CMK (cell line): ENCODE results near the gene HCK.
"Not testable (repeated sequence)": the region's sequence is repeated elsewhere in the genome, so short reads cannot be mapped to it uniquely, and the experiment has no call there.

Source experiments
- DNase-seq: peaks from one replicate; pipeline ENCODE4 v3.0.0-alpha.2; 2010; ENCODE audit warnings: low read depth

HCK gene

GRCh38 chr20:32028647-32029372 lies 23.2 kb upstream of the HCK start:
- no peak for DNase-seq

GRCh38 chr20:32029561-32029960 lies 22.5 kb upstream of the HCK start:
- DNase-seq = no peak

GRCh38 chr20:32031007-32031958 lies 20.8 kb upstream of the HCK start:
- no peak for DNase-seq

GRCh38 chr20:32033316-32033715 lies 18.7 kb upstream of the HCK start:
- no peak for DNase-seq

- not testable (repeated sequence) for DNase-seq
These were observed 18.3 kb upstream of the HCK start for GRCh38 chr20:32033721-32034120.

- DNase-seq = no peak
These were observed 17.2 kb upstream of the HCK start for GRCh38 chr20:32034581-32035425.

GRCh38 chr20:32035426-32035779 lies 16.6 kb upstream of the HCK start:
- DNase-seq = no peak

- no peak for DNase-seq
These were observed 15.8 kb upstream of the HCK start for GRCh38 chr20:32036252-32036651.

GRCh38 chr20:32036716-32037485 lies 15.1 kb upstream of the HCK start:
- DNase-seq = no peak

GRCh38 chr20:32037929-32038328 lies 14.1 kb upstream of the HCK start:
- no peak for DNase-seq

- no peak for DNase-seq
These were observed 11.7 kb upstream of the HCK start for GRCh38 chr20:32040142-32040953.

- DNase-seq = no peak
These were observed 6.0 kb upstream of the HCK start for GRCh38 chr20:32045999-32046398.

GRCh38 chr20:32050324-32050841 lies 1.7 kb upstream of the HCK start:
- no peak for DNase-seq

- DNase-seq = peak; percentile 82
These were observed 1.0 kb upstream of the HCK start for GRCh38 chr20:32050851-32051556.

GRCh38 chr20:32051720-32052089 lies 337 bp upstream of the HCK start:
- DNase-seq = no peak

- DNase-seq = peak; percentile 67
These were observed 828 bp downstream of the HCK start for GRCh38 chr20:32052778-32053362.

- no peak for DNase-seq
These were observed 1.6 kb downstream of the HCK start for GRCh38 chr20:32053648-32054047.

- no peak for DNase-seq
These were observed 4.9 kb downstream of the HCK start for GRCh38 chr20:32056708-32057483.
